GM23338 (cell line): ENCODE measurements around the gene LXN. TPM values are rescaled to one million over a fixed set of nuclear protein-coding genes. Genes with fewer than 3 reads are reported as not detected.

Experiments used
- ATAC-seq: fragments of 200-7000 bp; cut with Tn5 transposase; 3 replicates; pipeline ENCODE4 v1.9.1; 2020
- DNase-seq: peaks from one replicate; pipeline ENCODE4 v3.0.0-alpha.2; 2015; ENCODE audit warnings: low spot score
- H2AFZ ChIP-seq: fragments of 200-600 bp; sonication (generic); 2 replicates; pipeline ENCODE4 v1.8.0; 2016; ENCODE audit warnings: antibody characterized with exemption, mild to moderate bottlenecking, moderate library complexity
- H3F3A ChIP-seq: fragments of 200-600 bp; sonication (generic); replicated peaks from 2 replicates; pipeline ENCODE4 v1.8.0; 2017; ENCODE audit warnings: antibody characterized with exemption, mixed run types, low read depth
- H3K27ac ChIP-seq: fragments of 200-600 bp; sonication (generic); 2 replicates; pipeline ENCODE4 v1.6.1; 2016; ENCODE audit warnings: low read depth
- H3K27me3 ChIP-seq: fragments of 200-600 bp; sonication (generic); 2 replicates; pipeline ENCODE4 v1.8.0; 2016; ENCODE audit warnings: mild to moderate bottlenecking, mixed run types, moderate library complexity; ENCODE audit not compliant: insufficient read depth
- H3K36me3 ChIP-seq: fragments of 200-600 bp; sonication (generic); 2 replicates; pipeline ENCODE4 v1.8.0; 2016; ENCODE audit warnings: mild to moderate bottlenecking; ENCODE audit not compliant: insufficient read depth
- H3K4me1 ChIP-seq: fragments of 200-600 bp; sonication (generic); 2 replicates; pipeline ENCODE4 v1.8.0; 2016; ENCODE audit warnings: mild to moderate bottlenecking, moderate library complexity; ENCODE audit not compliant: insufficient read depth
- H3K4me2 ChIP-seq: fragments of 200-600 bp; sonication (generic); 2 replicates; pipeline ENCODE4 v1.7.1; 2017; ENCODE audit warnings: mixed run types
- H3K4me3 ChIP-seq: fragments of 200-600 bp; sonication (generic); 2 replicates; pipeline ENCODE4 v1.6.1; 2016; ENCODE audit warnings: mixed run types
- H3K79me2 ChIP-seq: fragments of 200-600 bp; sonication (generic); replicated peaks from 2 replicates; pipeline ENCODE4 v1.8.0; 2017; ENCODE audit warnings: mild to moderate bottlenecking; ENCODE audit not compliant: insufficient read depth
- H3K9me2 ChIP-seq: fragments of 200-600 bp; sonication (generic); 2 replicates; pipeline ENCODE4 v1.8.0; 2017; ENCODE audit not compliant: insufficient read depth
- H4K20me1 ChIP-seq: fragments of 200-600 bp; sonication (generic); replicated peaks from 2 replicates; pipeline ENCODE4 v1.8.0; 2017; ENCODE audit warnings: mild to moderate bottlenecking; ENCODE audit not compliant: insufficient read depth
- H3K27ac Mint-ChIP-seq: 2 replicates; pipeline ENCODE4 v1.8.0; 2020; ENCODE audit warnings: inconsistent platforms, mild to moderate bottlenecking, moderate library complexity, mixed read lengths
- H3K27me3 Mint-ChIP-seq: 3 replicates; pipeline ENCODE4 v1.8.0; 2022; ENCODE audit warnings: low read depth, mild to moderate bottlenecking, moderate library complexity, mixed read lengths, inconsistent platforms; ENCODE audit not compliant: insufficient read depth, poor library complexity
- H3K36me3 Mint-ChIP-seq: 3 replicates; pipeline ENCODE4 v1.8.0; 2021; ENCODE audit warnings: low read depth, mild to moderate bottlenecking, inconsistent platforms, moderate library complexity, mixed read lengths
- H3K4me1 Mint-ChIP-seq: 3 replicates; pipeline ENCODE4 v1.8.0; 2020; ENCODE audit warnings: mild to moderate bottlenecking, inconsistent platforms, mixed read lengths
- H3K4me3 Mint-ChIP-seq: 3 replicates; pipeline ENCODE4 v1.8.0; 2021; ENCODE audit warnings: moderate library complexity, mild to moderate bottlenecking, inconsistent platforms, mixed read lengths
- H3K9me3 Mint-ChIP-seq: 3 replicates; pipeline ENCODE4 v1.8.0; 2020; ENCODE audit warnings: moderate library complexity, mild to moderate bottlenecking, inconsistent platforms, mixed read lengths
- CREB1 ChIP-seq: fragments of 250-450 bp; sonication (Bioruptor Pico); IDR thresholded peaks from 2 replicates; pipeline ENCODE4 v1.5.0; 2020; ENCODE audit warnings: low read depth, mild to moderate bottlenecking, moderate library complexity
- EZH2 ChIP-seq: fragments of 200-600 bp; sonication (generic); IDR thresholded peaks from one replicate; pipeline ENCODE4 v1.8.0; 2017; ENCODE audit warnings: antibody characterized with exemption, mild to moderate bottlenecking, low read depth; ENCODE audit not compliant: unreplicated experiment
- EZH2phosphoT487 ChIP-seq: fragments of 200-600 bp; sonication (generic); IDR thresholded peaks from one replicate; pipeline ENCODE4 v1.8.1; 2018; ENCODE audit warnings: antibody characterized with exemption; ENCODE audit not compliant: unreplicated experiment
- JUNB ChIP-seq: IDR thresholded peaks from one replicate; pipeline ENCODE4 v1.6.1; 2016; ENCODE audit warnings: antibody characterized with exemption; ENCODE audit not compliant: unreplicated experiment
- NANOG ChIP-seq: IDR thresholded peaks from 2 replicates; pipeline ENCODE4 v1.6.1; 2016; ENCODE audit warnings: antibody characterized with exemption, borderline replicate concordance
- POLR2AphosphoS5 ChIP-seq: IDR thresholded peaks from 2 replicates; pipeline ENCODE4 v1.6.1; 2016; ENCODE audit warnings: antibody characterized with exemption, low read depth
- STAT1 ChIP-seq: IDR thresholded peaks from one replicate; pipeline ENCODE4 v1.6.1; 2016; ENCODE audit warnings: antibody characterized with exemption; ENCODE audit not compliant: unreplicated experiment
- ZNF114 ChIP-seq: fragments of 250-450 bp; sonication (Bioruptor Pico); IDR thresholded peaks from 2 replicates; pipeline ENCODE4 v1.5.0; 2020; ENCODE audit warnings: mild to moderate bottlenecking, moderate library complexity
- ZNF331 ChIP-seq: fragments of 250-450 bp; sonication (Bioruptor Pico); IDR thresholded peaks from 2 replicates; pipeline ENCODE4 v1.5.0; 2020; ENCODE audit warnings: low read depth, mild to moderate bottlenecking, moderate library complexity
- polyA plus RNA-seq: library from polyadenylated mRNA; unstranded; fragments of >200 nt; fragmentation: Nextera tagmentation; extraction: Ambion mirVana; gene quantifications from 2 replicates; pipeline ENCODE4 v1.2.1, GENCODE V29; 2016
- total RNA-seq: library from RNA; depleted of rRNA; stranded (reverse); fragments of >200 nt; shearing (Covaris generic); gene quantifications from 2 replicates; pipeline ENCODE4 v1.2.3, GENCODE V29; 2014
- TF ChIP-seq, protein P1 (sequence below), 2 experiments: fragments of 200-600 bp in 1 of 2; sonication (generic) in 1 of 2; conservative IDR thresholded peaks; 2 replicates each; pipeline versions ENCODE4 v1.5.1 to v1.6.1; 2016 to 2017; ENCODE audit warnings: antibody characterized with exemption in 2 of 2, low read depth in 2 of 2, mild to moderate bottlenecking in 2 of 2, moderate library complexity in 1 of 2
- TF ChIP-seq, protein P2 (sequence below): IDR thresholded peaks from one replicate; pipeline ENCODE4 v1.6.1; 2018; ENCODE audit warnings: antibody characterized with exemption; ENCODE audit not compliant: unreplicated experiment
- TF ChIP-seq, protein P3 (sequence below): fragments of 250-450 bp; sonication (Bioruptor Pico); IDR thresholded peaks from 2 replicates; pipeline ENCODE4 v1.5.0; 2020; ENCODE audit warnings: mild to moderate bottlenecking, moderate library complexity
- TF ChIP-seq, protein P4 (sequence below): IDR thresholded peaks from 2 replicates; pipeline ENCODE4 v1.6.1; 2016; ENCODE audit warnings: antibody characterized with exemption

The LXN gene
- total and polyA plus RNA-seq, 2 experiments from 2014 or later, result 5.6 to 10.0 TPM

DNA sequence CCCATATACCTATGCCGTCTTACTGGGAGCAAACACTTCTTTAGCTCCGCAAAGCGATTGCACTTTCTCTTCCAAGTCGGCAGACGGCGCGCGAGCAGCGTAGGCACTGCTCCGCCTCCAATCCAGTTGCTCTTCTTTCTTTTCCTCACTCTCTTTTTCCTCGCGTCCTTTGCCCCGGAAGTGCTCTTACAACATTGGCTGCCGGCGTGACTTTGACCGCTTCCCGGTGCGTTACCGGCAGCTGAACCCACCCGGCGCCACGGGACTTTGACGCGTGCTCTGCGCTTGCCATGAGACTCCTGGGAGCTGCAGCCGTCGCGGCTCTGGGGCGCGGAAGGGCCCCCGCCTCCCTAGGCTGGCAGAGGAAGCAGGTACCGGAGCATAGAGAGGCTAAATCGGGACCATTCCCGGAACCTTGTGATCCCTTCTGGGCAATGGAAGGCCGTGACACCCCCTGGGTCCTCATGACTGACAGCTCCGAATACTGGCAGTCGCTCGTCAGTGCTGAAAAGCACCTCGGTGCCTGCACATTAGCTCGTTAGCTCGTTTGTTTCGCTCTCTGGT is 28.0 kb downstream of the LXN start, which contains the start of gene GFM1:
TSS of gene GFM1 (plus strand) at position 183 of the 564 bp plus-strand sequence. CDS start at position 291, 108 bp downstream.
- TF ChIP-seq, protein P1, sequence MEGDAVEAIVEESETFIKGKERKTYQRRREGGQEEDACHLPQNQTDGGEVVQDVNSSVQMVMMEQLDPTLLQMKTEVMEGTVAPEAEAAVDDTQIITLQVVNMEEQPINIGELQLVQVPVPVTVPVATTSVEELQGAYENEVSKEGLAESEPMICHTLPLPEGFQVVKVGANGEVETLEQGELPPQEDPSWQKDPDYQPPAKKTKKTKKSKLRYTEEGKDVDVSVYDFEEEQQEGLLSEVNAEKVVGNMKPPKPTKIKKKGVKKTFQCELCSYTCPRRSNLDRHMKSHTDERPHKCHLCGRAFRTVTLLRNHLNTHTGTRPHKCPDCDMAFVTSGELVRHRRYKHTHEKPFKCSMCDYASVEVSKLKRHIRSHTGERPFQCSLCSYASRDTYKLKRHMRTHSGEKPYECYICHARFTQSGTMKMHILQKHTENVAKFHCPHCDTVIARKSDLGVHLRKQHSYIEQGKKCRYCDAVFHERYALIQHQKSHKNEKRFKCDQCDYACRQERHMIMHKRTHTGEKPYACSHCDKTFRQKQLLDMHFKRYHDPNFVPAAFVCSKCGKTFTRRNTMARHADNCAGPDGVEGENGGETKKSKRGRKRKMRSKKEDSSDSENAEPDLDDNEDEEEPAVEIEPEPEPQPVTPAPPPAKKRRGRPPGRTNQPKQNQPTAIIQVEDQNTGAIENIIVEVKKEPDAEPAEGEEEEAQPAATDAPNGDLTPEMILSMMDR (conservative IDR thresholded peaks at IDR 0.05; ENCODE audit: low read depth in 2 of 2), result peak; percentile 64 to 96
- peak; percentile 67 for TF ChIP-seq CREB1 (CRISPR knock-in tag)
- no peak for TF ChIP-seq NANOG
- TF ChIP-seq, protein P2, sequence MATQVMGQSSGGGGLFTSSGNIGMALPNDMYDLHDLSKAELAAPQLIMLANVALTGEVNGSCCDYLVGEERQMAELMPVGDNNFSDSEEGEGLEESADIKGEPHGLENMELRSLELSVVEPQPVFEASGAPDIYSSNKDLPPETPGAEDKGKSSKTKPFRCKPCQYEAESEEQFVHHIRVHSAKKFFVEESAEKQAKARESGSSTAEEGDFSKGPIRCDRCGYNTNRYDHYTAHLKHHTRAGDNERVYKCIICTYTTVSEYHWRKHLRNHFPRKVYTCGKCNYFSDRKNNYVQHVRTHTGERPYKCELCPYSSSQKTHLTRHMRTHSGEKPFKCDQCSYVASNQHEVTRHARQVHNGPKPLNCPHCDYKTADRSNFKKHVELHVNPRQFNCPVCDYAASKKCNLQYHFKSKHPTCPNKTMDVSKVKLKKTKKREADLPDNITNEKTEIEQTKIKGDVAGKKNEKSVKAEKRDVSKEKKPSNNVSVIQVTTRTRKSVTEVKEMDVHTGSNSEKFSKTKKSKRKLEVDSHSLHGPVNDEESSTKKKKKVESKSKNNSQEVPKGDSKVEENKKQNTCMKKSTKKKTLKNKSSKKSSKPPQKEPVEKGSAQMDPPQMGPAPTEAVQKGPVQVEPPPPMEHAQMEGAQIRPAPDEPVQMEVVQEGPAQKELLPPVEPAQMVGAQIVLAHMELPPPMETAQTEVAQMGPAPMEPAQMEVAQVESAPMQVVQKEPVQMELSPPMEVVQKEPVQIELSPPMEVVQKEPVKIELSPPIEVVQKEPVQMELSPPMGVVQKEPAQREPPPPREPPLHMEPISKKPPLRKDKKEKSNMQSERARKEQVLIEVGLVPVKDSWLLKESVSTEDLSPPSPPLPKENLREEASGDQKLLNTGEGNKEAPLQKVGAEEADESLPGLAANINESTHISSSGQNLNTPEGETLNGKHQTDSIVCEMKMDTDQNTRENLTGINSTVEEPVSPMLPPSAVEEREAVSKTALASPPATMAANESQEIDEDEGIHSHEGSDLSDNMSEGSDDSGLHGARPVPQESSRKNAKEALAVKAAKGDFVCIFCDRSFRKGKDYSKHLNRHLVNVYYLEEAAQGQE, result no peak
- TF ChIP-seq, protein P3, sequence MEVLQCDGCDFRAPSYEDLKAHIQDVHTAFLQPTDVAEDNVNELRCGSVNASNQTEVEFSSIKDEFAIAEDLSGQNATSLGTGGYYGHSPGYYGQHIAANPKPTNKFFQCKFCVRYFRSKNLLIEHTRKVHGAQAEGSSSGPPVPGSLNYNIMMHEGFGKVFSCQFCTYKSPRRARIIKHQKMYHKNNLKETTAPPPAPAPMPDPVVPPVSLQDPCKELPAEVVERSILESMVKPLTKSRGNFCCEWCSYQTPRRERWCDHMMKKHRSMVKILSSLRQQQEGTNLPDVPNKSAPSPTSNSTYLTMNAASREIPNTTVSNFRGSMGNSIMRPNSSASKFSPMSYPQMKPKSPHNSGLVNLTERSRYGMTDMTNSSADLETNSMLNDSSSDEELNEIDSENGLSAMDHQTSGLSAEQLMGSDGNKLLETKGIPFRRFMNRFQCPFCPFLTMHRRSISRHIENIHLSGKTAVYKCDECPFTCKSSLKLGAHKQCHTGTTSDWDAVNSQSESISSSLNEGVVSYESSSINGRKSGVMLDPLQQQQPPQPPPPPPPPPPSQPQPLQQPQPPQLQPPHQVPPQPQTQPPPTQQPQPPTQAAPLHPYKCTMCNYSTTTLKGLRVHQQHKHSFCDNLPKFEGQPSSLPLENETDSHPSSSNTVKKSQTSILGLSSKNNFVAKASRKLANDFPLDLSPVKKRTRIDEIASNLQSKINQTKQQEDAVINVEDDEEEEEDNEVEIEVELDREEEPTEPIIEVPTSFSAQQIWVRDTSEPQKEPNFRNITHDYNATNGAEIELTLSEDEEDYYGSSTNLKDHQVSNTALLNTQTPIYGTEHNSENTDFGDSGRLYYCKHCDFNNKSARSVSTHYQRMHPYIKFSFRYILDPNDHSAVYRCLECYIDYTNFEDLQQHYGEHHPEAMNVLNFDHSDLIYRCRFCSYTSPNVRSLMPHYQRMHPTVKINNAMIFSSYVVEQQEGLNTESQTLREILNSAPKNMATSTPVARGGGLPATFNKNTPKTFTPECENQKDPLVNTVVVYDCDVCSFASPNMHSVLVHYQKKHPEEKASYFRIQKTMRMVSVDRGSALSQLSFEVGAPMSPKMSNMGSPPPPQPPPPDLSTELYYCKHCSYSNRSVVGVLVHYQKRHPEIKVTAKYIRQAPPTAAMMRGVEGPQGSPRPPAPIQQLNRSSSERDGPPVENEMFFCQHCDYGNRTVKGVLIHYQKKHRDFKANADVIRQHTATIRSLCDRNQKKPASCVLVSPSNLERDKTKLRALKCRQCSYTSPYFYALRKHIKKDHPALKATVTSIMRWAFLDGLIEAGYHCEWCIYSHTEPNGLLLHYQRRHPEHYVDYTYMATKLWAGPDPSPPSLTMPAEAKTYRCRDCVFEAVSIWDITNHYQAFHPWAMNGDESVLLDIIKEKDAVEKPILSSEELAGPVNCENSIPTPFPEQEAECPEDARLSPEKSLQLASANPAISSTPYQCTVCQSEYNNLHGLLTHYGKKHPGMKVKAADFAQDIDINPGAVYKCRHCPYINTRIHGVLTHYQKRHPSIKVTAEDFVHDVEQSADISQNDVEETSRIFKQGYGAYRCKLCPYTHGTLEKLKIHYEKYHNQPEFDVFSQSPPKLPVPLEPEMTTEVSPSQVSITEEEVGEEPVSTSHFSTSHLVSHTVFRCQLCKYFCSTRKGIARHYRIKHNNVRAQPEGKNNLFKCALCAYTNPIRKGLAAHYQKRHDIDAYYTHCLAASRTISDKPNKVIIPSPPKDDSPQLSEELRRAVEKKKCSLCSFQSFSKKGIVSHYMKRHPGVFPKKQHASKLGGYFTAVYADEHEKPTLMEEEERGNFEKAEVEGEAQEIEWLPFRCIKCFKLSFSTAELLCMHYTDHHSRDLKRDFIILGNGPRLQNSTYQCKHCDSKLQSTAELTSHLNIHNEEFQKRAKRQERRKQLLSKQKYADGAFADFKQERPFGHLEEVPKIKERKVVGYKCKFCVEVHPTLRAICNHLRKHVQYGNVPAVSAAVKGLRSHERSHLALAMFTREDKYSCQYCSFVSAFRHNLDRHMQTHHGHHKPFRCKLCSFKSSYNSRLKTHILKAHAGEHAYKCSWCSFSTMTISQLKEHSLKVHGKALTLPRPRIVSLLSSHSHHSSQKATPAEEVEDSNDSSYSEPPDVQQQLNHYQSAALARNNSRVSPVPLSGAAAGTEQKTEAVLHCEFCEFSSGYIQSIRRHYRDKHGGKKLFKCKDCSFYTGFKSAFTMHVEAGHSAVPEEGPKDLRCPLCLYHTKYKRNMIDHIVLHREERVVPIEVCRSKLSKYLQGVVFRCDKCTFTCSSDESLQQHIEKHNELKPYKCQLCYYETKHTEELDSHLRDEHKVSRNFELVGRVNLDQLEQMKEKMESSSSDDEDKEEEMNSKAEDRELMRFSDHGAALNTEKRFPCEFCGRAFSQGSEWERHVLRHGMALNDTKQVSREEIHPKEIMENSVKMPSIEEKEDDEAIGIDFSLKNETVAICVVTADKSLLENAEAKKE (CRISPR knock-in tag), result no peak
- TF ChIP-seq JUNB, result no peak
- no peak for TF ChIP-seq ZNF331
- TF ChIP-seq ZNF114 (CRISPR knock-in tag), result no peak
- TF ChIP-seq EZH2, result no peak
- TF ChIP-seq STAT1, result no peak
- TF ChIP-seq POLR2AphosphoS5, result peak; percentile 71
- TF ChIP-seq EZH2phosphoT487, result no peak
- TF ChIP-seq, protein P4, sequence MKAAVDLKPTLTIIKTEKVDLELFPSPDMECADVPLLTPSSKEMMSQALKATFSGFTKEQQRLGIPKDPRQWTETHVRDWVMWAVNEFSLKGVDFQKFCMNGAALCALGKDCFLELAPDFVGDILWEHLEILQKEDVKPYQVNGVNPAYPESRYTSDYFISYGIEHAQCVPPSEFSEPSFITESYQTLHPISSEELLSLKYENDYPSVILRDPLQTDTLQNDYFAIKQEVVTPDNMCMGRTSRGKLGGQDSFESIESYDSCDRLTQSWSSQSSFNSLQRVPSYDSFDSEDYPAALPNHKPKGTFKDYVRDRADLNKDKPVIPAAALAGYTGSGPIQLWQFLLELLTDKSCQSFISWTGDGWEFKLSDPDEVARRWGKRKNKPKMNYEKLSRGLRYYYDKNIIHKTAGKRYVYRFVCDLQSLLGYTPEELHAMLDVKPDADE, result peak; percentile 93
- peak within 1 kb of the TSS; percentile 64 for H2AFZ ChIP-seq
- peak within 1 kb of the TSS; percentile 86 for H3K4me2 ChIP-seq
- H3K27me3 ChIP-seq, result no peaks in the 10 kb centered on the region
- no peaks in the 10 kb centered on the region for H3K27me3 Mint-ChIP-seq
- H4K20me1 ChIP-seq, result 0 out of 2 replicates have a peak, but pooled peaks cover 3% of the 10 kb centered on the region
- H3K4me3 Mint-ChIP-seq, result peak within 1 kb of the TSS; percentile 99
- peak within 1 kb of the TSS; percentile 98 for H3K27ac Mint-ChIP-seq
- no peaks in the 10 kb centered on the region; the same call in 2 of the 3 replicates for H3K9me3 Mint-ChIP-seq
- ATAC-seq, result peak; percentile 97
- peak within 1 kb of the TSS; percentile 83 for H3K4me3 ChIP-seq
- peaks cover 19% of the 10 kb centered on the region; the same call in 2 of the 3 replicates for H3K36me3 Mint-ChIP-seq
- peaks cover 5% of the 10 kb centered on the region; the same call in 2 of the 3 replicates for H3K4me1 Mint-ChIP-seq
- no peaks in the 10 kb centered on the region for H3K9me2 ChIP-seq
- peak within 1 kb of the TSS; percentile 82 for H3K27ac ChIP-seq
- peak; percentile 98 for DNase-seq
- H3K36me3 ChIP-seq, result peaks cover 17% of the 10 kb centered on the region
- H3K4me1 ChIP-seq, result peaks cover 4% of the 10 kb centered on the region; the same call in 1 of the 2 replicates
- no peaks in the 10 kb centered on the region for H3F3A ChIP-seq
- peaks cover 38% of the 10 kb centered on the region for H3K79me2 ChIP-seq
